ENCODE data around the gene ADCY3.

DNA sequence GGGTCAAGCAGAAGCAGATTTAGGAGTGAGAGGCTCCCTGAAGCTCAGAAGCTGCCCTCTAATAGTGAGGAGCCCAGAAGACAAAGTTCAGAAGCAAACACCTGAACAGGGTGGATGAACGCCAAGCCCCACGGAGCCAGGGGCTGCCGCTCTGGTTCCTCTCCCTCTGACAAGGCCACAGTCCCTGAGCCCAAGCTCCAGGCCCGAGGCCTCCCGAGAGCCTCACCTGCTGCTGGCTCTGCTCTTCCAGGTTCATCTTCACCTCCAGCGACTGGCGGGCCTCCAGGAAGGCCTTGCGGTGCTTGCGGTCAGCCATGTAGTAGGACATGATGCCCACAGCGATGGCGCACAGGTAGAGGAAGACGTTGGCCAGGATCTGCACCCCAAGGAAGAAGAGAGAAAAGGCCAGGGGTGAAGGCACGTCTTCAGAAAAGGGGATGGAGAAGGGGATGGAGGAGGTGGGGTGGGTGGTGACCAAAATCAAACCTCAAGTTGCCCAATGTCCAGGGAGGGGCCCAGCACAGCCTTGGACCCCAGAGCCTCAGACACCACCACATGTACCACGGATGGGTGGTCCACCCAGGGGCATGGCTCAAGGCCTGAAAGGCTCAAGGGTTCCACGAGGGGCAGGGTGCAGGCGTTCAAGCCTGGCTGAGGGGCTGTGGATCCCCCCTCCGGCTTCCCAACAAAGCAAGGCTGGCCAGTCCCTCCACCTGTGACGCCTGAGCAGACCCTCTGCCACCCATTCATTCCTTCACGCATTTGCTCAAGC, 47.5 kb downstream of the ADCY3 start:
- no peak for TF ChIP-seq POLR2A (IDR thresholded peaks at IDR 0.05)
- TF ChIP-seq, protein P1, sequence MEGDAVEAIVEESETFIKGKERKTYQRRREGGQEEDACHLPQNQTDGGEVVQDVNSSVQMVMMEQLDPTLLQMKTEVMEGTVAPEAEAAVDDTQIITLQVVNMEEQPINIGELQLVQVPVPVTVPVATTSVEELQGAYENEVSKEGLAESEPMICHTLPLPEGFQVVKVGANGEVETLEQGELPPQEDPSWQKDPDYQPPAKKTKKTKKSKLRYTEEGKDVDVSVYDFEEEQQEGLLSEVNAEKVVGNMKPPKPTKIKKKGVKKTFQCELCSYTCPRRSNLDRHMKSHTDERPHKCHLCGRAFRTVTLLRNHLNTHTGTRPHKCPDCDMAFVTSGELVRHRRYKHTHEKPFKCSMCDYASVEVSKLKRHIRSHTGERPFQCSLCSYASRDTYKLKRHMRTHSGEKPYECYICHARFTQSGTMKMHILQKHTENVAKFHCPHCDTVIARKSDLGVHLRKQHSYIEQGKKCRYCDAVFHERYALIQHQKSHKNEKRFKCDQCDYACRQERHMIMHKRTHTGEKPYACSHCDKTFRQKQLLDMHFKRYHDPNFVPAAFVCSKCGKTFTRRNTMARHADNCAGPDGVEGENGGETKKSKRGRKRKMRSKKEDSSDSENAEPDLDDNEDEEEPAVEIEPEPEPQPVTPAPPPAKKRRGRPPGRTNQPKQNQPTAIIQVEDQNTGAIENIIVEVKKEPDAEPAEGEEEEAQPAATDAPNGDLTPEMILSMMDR (IDR thresholded peaks at IDR 0.05) = no peak

All from adrenal gland (tissue), 5 donors.